ENCODE results near the gene MDFI. TPM values are rescaled to one million over a fixed set of nuclear protein-coding genes. Genes with fewer than 3 reads are reported as not detected.

Gene MDFI
- total and polyA plus RNA-seq, 2 experiments from 2014 or later: 2.8 to 51.4 TPM

DNA sequence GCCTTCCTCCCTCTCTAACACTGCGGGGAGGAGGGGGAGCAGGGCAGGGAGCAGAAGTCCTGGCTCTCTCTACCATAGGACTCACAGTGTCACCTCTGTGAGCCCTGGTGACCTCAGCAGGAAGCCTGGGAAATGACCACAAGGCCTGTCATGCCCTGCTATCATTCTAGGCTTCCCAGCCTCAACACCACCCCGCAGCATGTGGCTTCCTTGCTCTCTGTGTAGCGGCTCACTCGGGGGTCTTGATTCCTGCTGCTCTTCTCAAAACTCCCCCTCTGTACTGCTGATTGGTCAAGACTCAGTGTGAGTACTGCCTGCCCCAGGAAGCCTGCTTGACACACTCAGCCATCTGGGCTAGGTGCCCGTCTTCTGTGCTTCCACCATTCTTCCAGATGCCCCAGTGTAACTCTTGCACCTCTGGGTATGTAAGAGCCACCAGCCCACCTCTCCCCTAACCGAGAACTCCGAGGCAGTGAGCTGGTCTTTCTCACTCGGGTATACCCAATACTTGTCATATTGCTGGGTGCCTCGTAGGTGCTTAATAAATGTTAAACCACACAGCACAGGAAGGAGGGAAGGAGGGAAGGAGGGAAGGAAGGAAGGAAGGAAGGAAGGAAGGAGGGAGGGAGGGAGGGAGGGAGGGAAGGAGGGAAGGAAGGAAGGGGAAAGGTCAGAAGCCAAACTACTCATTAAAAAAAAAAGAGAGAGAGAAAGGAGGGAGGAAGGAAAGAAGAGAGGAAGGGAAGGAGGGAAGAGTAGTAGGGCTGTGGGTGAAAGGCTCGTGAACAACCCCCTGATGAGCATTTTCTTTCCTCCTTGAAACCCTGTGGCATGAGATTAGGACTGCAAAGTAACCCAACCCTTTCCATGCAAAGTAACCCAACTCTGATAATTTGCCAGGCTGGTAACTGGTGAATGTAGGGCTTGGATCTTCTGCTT lies 5.0 kb downstream of the MDFI start:
- peaks cover 6% of the 10 kb centered on the region; the same call in 1 of the 2 replicates for H4K20me1 ChIP-seq (replicated peaks; ENCODE audit: insufficient read depth)
- Mint-ChIP-seq H3K27ac (no peak overlapping the region), H3K4me1 (peaks cover 61% of the 10 kb centered on the region), H3K4me3 (no peak overlapping the region; the same call in 2 of the 3 replicates), H3K9me3 (no peaks in the 10 kb centered on the region), H3K36me3 (ENCODE audit: low read depth) (peaks cover 40% of the 10 kb centered on the region), H3K27me3 (ENCODE audit: insufficient read depth, low read depth, poor library complexity) (peaks cover 34% of the 10 kb centered on the region)
- H2AFZ ChIP-seq: no peak overlapping the region
- H3K4me2 ChIP-seq: no peak overlapping the region
- DNase-seq (ENCODE audit: low spot score) (no peak), ATAC-seq (no peak)
- TF ChIP-seq CTCF (conservative IDR thresholded peaks at IDR 0.05; ENCODE audit: low read depth in 2 of 2): no peak
- no peak for TF ChIP-seq JUNB (IDR thresholded peaks at IDR 0.05; ENCODE audit: unreplicated experiment)
- TF ChIP-seq ZNF114 (CRISPR knock-in tag; IDR thresholded peaks at IDR 0.05): no peak
- no peak for TF ChIP-seq REST (IDR thresholded peaks at IDR 0.05; ENCODE audit: unreplicated experiment)
- TF ChIP-seq CREB1 (CRISPR knock-in tag; IDR thresholded peaks at IDR 0.05; ENCODE audit: low read depth): no peak
- no peak for TF ChIP-seq NANOG (IDR thresholded peaks at IDR 0.05; ENCODE audit: borderline replicate concordance)
- no peak for TF ChIP-seq ZNF331 (CRISPR knock-in tag; IDR thresholded peaks at IDR 0.05; ENCODE audit: low read depth)
- TF ChIP-seq, protein P1, sequence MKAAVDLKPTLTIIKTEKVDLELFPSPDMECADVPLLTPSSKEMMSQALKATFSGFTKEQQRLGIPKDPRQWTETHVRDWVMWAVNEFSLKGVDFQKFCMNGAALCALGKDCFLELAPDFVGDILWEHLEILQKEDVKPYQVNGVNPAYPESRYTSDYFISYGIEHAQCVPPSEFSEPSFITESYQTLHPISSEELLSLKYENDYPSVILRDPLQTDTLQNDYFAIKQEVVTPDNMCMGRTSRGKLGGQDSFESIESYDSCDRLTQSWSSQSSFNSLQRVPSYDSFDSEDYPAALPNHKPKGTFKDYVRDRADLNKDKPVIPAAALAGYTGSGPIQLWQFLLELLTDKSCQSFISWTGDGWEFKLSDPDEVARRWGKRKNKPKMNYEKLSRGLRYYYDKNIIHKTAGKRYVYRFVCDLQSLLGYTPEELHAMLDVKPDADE (IDR thresholded peaks at IDR 0.05): no peak
- TF ChIP-seq ZNF462 (CRISPR knock-in tag; IDR thresholded peaks at IDR 0.05): no peak
- TF ChIP-seq STAT1 (IDR thresholded peaks at IDR 0.05; ENCODE audit: unreplicated experiment): no peak
- TF ChIP-seq POLR2AphosphoS5 (IDR thresholded peaks at IDR 0.05; ENCODE audit: low read depth): no peak
- no peak for TF ChIP-seq EZH2 (IDR thresholded peaks at IDR 0.05; ENCODE audit: low read depth, unreplicated experiment)
- TF ChIP-seq EZH2phosphoT487 (IDR thresholded peaks at IDR 0.05; ENCODE audit: unreplicated experiment): no peak
- H3K36me3 ChIP-seq (ENCODE audit: insufficient read depth): no peaks in the 10 kb centered on the region
- H3K4me3 ChIP-seq: no peak overlapping the region
- no peaks in the 10 kb centered on the region for H3F3A ChIP-seq (replicated peaks; ENCODE audit: low read depth)
- H3K9me2 ChIP-seq (ENCODE audit: insufficient read depth): no peaks in the 10 kb centered on the region
- H3K27me3 ChIP-seq (ENCODE audit: insufficient read depth): peaks cover 47% of the 10 kb centered on the region
- peaks cover 48% of the 10 kb centered on the region for H3K4me1 ChIP-seq (ENCODE audit: insufficient read depth)
- H3K27ac ChIP-seq (ENCODE audit: low read depth): no peak overlapping the region
- H3K79me2 ChIP-seq (replicated peaks; ENCODE audit: insufficient read depth): peaks cover 9% of the 10 kb centered on the region; the same call in 1 of the 2 replicates
